ENCODE results near the gene SUCNR1. TPM values are rescaled to one million over a fixed set of nuclear protein-coding genes. Genes with fewer than 3 reads are reported as not detected.
"Not testable (repeated sequence)": the region's sequence is repeated elsewhere in the genome, so short reads cannot be mapped to it uniquely, and the experiment has no call there.

Gene SUCNR1
- total RNA-seq, 1 experiment from 2014 or later = not detected

DNA sequence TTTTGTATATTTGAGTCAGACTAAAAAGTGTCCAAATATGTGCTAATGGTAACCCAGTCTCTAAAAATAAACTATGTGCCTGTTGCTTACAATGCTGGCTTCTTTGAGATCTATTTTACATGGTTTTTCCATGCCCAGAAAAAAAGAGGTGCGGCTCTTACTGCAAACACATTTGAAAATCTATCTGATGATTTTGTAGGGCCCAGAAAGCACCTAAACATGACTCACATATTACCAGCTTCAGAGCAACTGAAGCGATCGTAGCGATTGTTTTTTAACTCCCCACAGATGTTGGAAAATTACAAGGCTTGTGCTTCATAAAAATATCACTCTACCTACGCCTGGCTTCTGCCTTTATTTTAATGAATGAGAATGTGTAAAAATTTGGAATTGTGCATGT lies 53.5 kb downstream of the SUCNR1 start:
- H3K4me1 Mint-ChIP-seq (ENCODE audit: insufficient read depth, unreplicated experiment) = peaks cover 40% of the 10 kb centered on the region
- DNase-seq (ENCODE audit: unreplicated experiment) = peak; percentile 63
- H3K9me3 Mint-ChIP-seq (ENCODE audit: unreplicated experiment) = no peaks in the 10 kb centered on the region
- peak overlapping the region; percentile 81 for H3K27ac Mint-ChIP-seq (ENCODE audit: low read depth, unreplicated experiment)
- no TSS peak for BruUV-seq (replicated peaks)
- no peaks in the 10 kb centered on the region for H3K27me3 Mint-ChIP-seq (ENCODE audit: insufficient read depth, unreplicated experiment)
- intact Hi-C loops (cut with micrococcal nuclease) = loop anchor here (10.0 kb wide), 1 partner anchor 98 kb away; no protein-coding TSS in a partner anchor
- ChIA-PET CTCF (interaction anchor here (0.8 to 1.2 kb wide), 3 partner anchors 8 to 516 kb away, joined by 3 read pairs; no protein-coding TSS in a partner anchor), POLR2A (interaction anchor here (0.6 to 1.7 kb wide), 5 partner anchors 8 to 611 kb away, joined by 3 to 4 read pairs (median 4); no protein-coding TSS in a partner anchor)
- TF ChIP-seq, protein P1, sequence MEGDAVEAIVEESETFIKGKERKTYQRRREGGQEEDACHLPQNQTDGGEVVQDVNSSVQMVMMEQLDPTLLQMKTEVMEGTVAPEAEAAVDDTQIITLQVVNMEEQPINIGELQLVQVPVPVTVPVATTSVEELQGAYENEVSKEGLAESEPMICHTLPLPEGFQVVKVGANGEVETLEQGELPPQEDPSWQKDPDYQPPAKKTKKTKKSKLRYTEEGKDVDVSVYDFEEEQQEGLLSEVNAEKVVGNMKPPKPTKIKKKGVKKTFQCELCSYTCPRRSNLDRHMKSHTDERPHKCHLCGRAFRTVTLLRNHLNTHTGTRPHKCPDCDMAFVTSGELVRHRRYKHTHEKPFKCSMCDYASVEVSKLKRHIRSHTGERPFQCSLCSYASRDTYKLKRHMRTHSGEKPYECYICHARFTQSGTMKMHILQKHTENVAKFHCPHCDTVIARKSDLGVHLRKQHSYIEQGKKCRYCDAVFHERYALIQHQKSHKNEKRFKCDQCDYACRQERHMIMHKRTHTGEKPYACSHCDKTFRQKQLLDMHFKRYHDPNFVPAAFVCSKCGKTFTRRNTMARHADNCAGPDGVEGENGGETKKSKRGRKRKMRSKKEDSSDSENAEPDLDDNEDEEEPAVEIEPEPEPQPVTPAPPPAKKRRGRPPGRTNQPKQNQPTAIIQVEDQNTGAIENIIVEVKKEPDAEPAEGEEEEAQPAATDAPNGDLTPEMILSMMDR (IDR thresholded peaks at IDR 0.05; ENCODE audit: unreplicated experiment) = no peak
- no peaks in the 10 kb centered on the region for H3K36me3 Mint-ChIP-seq (ENCODE audit: insufficient read depth, unreplicated experiment)
- H3K4me3 Mint-ChIP-seq (ENCODE audit: unreplicated experiment) = peak overlapping the region; percentile 40

DNA sequence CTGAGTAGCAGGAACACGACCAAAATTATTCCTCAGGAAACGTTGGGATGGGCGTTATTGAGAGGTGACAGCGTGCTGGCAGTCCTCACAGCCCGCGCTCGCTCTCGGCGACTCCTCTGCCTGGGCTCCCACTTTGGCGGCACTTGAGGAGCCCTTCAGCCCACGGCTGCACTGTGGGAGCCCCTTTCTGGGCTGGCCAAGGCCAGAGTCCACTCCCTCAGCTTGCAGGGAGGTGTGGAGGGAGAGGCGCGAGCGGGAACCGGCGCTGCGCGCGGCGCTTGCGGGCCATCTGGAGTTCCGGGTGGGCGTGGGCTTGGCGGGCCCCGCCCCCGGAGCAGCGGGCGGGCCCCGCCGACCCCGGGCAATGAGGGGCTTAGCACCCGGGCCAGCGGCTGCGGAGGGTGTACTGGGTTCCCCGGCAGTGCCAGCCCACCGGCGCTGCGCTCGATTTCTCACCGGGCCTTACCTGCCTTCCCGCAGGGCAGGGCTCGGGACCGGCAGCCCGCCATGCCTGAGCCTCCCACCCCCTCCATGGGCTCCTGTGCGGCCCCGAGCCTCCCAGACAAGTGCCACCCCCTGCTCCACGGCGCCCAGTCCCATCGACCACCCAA lies 54.6 kb downstream of the SUCNR1 start:
- H3K4me3 Mint-ChIP-seq (ENCODE audit: unreplicated experiment); H3K36me3 Mint-ChIP-seq (ENCODE audit: insufficient read depth, unreplicated experiment); H3K27ac Mint-ChIP-seq (ENCODE audit: low read depth, unreplicated experiment); H3K27me3 Mint-ChIP-seq (ENCODE audit: insufficient read depth, unreplicated experiment); H3K9me3 Mint-ChIP-seq (ENCODE audit: unreplicated experiment); DNase-seq (ENCODE audit: unreplicated experiment); BruUV-seq (replicated peaks): not testable (repeated sequence)
- ChIA-PET CTCF (interaction anchor here (0.8 to 0.9 kb wide), 2 partner anchors 9 to 127 kb away, joined by 3 read pairs; no protein-coding TSS in a partner anchor), POLR2A (interaction anchor here (0.7 kb wide), 1 partner anchor 30 kb away, joined by 3 read pairs; no protein-coding TSS in a partner anchor)
- intact Hi-C loops (cut with micrococcal nuclease) = loop anchor here (10.0 kb wide), 1 partner anchor 97 kb away; no protein-coding TSS in a partner anchor
- H3K4me1 Mint-ChIP-seq (ENCODE audit: insufficient read depth, unreplicated experiment) = peaks cover 40% of the 10 kb centered on the region

DNA sequence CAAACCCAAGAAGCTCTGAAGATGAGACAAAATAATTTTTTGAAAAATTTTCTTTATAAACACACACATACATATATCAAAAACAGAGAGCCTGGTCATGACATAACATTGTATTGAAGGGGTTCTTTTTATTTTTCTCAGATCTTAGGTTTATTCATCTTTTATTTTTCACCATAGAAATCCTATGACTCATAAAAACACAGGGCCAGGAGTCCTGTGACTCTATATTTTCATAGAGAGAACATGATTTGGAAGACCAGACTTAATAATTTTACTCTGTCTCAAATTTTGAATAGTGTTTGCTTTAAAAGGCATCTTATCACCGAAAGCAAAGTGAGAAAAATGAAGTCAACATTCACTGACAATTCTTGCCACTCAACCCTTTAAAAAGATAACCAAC lies 57.7 kb downstream of the SUCNR1 start:
- DNase-seq (ENCODE audit: unreplicated experiment) = no peak
- Mint-ChIP-seq H3K9me3 (ENCODE audit: unreplicated experiment) (no peaks in the 10 kb centered on the region), H3K27ac (ENCODE audit: low read depth, unreplicated experiment) (no peak overlapping the region), H3K27me3 (ENCODE audit: insufficient read depth, unreplicated experiment) (no peaks in the 10 kb centered on the region), H3K4me3 (ENCODE audit: unreplicated experiment) (no peak overlapping the region), H3K36me3 (ENCODE audit: insufficient read depth, unreplicated experiment) (no peaks in the 10 kb centered on the region), H3K4me1 (ENCODE audit: insufficient read depth, unreplicated experiment) (peaks cover 14% of the 10 kb centered on the region)
- POLR2A ChIA-PET = no interaction called here
- BruUV-seq (replicated peaks) = no TSS peak
- TF ChIP-seq, protein P1 (IDR thresholded peaks at IDR 0.05; ENCODE audit: unreplicated experiment) = no peak
- CTCF ChIA-PET = interaction anchor here (0.7 kb wide), 1 partner anchor 515 kb away, joined by 3 read pairs; no protein-coding TSS in a partner anchor
- intact Hi-C loops (cut with micrococcal nuclease) = no loop called here

DNA sequence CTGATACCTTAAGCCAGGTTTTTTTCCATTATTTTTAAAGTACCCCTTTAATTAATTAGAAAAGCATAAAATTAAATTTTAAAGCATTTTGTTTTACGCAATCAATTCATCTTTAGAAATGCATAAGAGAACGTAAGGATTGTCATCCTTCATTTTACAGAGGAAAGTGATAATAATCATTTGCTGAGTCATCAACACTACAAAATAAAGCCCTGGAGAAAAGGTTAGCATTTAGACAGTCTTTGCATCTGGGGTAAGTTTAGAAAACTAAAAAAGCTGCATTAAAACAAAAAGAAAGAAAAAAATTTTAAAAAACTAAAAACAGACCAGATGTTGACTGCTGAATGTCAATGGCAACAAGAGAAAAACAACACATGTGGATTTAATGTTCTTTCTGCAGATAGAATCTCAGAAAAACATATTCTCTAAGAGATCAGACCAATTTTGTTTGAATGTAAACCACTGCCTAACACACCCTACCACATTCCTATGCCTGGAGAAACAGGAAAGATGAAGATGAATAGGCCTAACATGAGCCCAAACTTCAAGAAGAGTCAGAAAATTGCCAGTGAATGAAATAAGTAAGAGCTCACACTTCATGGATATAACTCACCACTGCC lies 59.9 kb downstream of the SUCNR1 start:
- ChIA-PET POLR2A (no interaction called here), CTCF (interaction anchor here (0.6 kb wide), 1 partner anchor 1001 kb away, joined by 3 read pairs; no protein-coding TSS in a partner anchor)
- DNase-seq (ENCODE audit: unreplicated experiment) = no peak
- H3K27ac Mint-ChIP-seq (ENCODE audit: low read depth, unreplicated experiment) = no peak overlapping the region
- BruUV-seq (replicated peaks) = no TSS peak
- H3K27me3 Mint-ChIP-seq (ENCODE audit: insufficient read depth, unreplicated experiment) = no peaks in the 10 kb centered on the region
- H3K4me3 Mint-ChIP-seq (ENCODE audit: unreplicated experiment) = no peak overlapping the region
- H3K36me3 Mint-ChIP-seq (ENCODE audit: insufficient read depth, unreplicated experiment) = no peaks in the 10 kb centered on the region
- TF ChIP-seq, protein P1 (IDR thresholded peaks at IDR 0.05; ENCODE audit: unreplicated experiment) = no peak
- intact Hi-C loops (cut with micrococcal nuclease) = no loop called here
- H3K9me3 Mint-ChIP-seq (ENCODE audit: unreplicated experiment) = no peaks in the 10 kb centered on the region
- no peaks in the 10 kb centered on the region for H3K4me1 Mint-ChIP-seq (ENCODE audit: insufficient read depth, unreplicated experiment)

Other genes with a start within 250 kb of the SUCNR1 start
- not detected in 2 replicates for gene AADACL2, start 139.7 kb upstream of the SUCNR1 start, total RNA-seq (2022)
- gene AADAC, start 59.5 kb upstream of the SUCNR1 start, total RNA-seq (2022) = not detected in 2 replicates